ENCODE data around the gene EML4. TPM values are rescaled to one million over a fixed set of nuclear protein-coding genes. Genes with fewer than 3 reads are reported as not detected.

Gene EML4
- total and polyA plus RNA-seq, 9 of the 15 experiments (the other 6 are each of a cell fraction or from before 2014, with no cell fraction given), result 14.7 to 48.3 (median 36.5) TPM

DNA sequence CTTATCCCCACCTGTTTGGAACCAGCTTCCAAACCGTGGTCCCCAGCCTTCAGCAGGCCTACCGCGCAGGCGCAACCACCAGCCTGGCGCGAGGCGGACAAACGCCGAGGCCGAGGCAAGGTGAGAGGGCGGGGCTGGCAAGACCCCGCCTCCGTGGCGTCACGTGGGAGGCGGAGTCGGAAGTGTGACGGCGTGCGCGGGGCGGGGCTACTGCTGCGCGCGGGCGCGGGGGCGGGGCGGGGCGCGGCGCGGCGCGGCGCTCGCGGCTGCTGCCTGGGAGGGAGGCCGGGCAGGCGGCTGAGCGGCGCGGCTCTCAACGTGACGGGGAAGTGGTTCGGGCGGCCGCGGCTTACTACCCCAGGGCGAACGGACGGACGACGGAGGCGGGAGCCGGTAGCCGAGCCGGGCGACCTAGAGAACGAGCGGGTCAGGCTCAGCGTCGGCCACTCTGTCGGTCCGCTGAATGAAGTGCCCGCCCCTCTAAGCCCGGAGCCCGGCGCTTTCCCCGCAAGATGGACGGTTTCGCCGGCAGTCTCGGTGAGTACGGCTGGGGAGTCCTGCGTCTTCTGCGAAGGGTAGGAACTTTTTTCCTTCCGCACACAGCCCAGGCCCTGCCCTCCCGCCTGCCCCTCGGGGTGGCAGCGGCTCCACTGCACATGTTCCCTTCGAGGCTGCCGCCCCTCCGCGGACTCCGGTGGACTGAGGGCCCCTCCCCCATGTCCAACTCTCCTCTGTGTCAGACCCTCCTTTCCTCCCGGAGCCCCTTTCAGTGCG is at the start of gene EML4 (continued):
- 0 out of 4 replicates have a peak, but pooled peaks of 1 of the 2 experiments have one; percentile 47 for TF ChIP-seq BCLAF1 (IDR thresholded peaks at IDR 0.05; ENCODE audit: borderline replicate concordance in 1 of 2, control insufficient read depth in 1 of 2, low read depth in 2 of 2, low read length in 1 of 2)
- TF ChIP-seq MBD2 (IDR thresholded peaks at IDR 0.05; ENCODE audit: borderline replicate concordance, low read depth), result peak; percentile 25; the same call in 1 of the 2 replicates
- peak; percentile 83 for TF ChIP-seq RBFOX2 (IDR thresholded peaks at IDR 0.05; ENCODE audit: low read depth, low read length)
- TF ChIP-seq ERF (CRISPR knock-in tag; IDR thresholded peaks at IDR 0.05), result no peak; the same call in 1 of the 2 replicates
- TF ChIP-seq TAF9B (IDR thresholded peaks at IDR 0.05; ENCODE audit: partially characterized antibody), result no peak
- peak; percentile 76 for TF ChIP-seq ETS1 (conservative IDR thresholded peaks at IDR 0.05; ENCODE audit: control insufficient read depth, low read depth, low read length)
- 0 out of 2 replicates have a peak, but pooled peaks have one; percentile 55 for TF ChIP-seq ATF1 (CRISPR knock-in tag; IDR thresholded peaks at IDR 0.05)
- TF ChIP-seq ATF1 (tag; IDR thresholded peaks at IDR 0.05), result 0 out of 2 replicates have a peak, but pooled peaks have one; percentile 65
- TF ChIP-seq, protein P1, sequence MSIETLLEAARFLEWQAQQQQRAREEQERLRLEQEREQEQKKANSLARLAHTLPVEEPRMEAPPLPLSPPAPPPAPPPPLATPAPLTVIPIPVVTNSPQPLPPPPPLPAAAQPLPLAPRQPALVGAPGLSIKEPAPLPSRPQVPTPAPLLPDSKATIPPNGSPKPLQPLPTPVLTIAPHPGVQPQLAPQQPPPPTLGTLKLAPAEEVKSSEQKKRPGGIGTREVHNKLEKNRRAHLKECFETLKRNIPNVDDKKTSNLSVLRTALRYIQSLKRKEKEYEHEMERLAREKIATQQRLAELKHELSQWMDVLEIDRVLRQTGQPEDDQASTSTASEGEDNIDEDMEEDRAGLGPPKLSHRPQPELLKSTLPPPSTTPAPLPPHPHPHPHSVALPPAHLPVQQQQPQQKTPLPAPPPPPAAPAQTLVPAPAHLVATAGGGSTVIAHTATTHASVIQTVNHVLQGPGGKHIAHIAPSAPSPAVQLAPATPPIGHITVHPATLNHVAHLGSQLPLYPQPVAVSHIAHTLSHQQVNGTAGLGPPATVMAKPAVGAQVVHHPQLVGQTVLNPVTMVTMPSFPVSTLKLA (conservative IDR thresholded peaks at IDR 0.05), result peak in 1 of 2 experiments; percentile 72; a peak in 3 of 4 replicates
- 0 out of 2 replicates have a peak, but pooled peaks have one; percentile 43 for TF ChIP-seq ZNF589 (CRISPR knock-in tag; IDR thresholded peaks at IDR 0.05; ENCODE audit: low read depth)
- TF ChIP-seq SRF (CRISPR knock-in tag; IDR thresholded peaks at IDR 0.05), result no peak
- TF ChIP-seq MYBL2 (IDR thresholded peaks at IDR 0.05; ENCODE audit: low read depth), result no peak
- peak; percentile 32; the same call in 1 of the 2 replicates for TF ChIP-seq MYBL2 (CRISPR knock-in tag; IDR thresholded peaks at IDR 0.05; ENCODE audit: borderline replicate concordance)
- TF ChIP-seq C11orf30 (IDR thresholded peaks at IDR 0.05; ENCODE audit: low read depth), result no peak
- TF ChIP-seq CHD4 (IDR thresholded peaks at IDR 0.05; ENCODE audit: insufficient read depth, insufficient replicate concordance, low read depth, low read length, poor library complexity, severe bottlenecking), result no peak
- no peak for TF ChIP-seq ZNF175 (CRISPR knock-in tag; IDR thresholded peaks at IDR 0.05; ENCODE audit: low read depth)
- TF ChIP-seq NCOR1 (IDR thresholded peaks at IDR 0.05), result no peak
- no peak for TF ChIP-seq SAFB2 (IDR thresholded peaks at IDR 0.05; ENCODE audit: borderline replicate concordance, low read depth, low read length, severe bottlenecking)
- no peak for TF ChIP-seq HOMEZ (CRISPR knock-in tag; IDR thresholded peaks at IDR 0.05)
